SK-N-SH treated with all-trans-retinoic acid at 6 μM for 48 hours (cell line): ENCODE results near the gene PTPRT.

ENCODE experiments used
- ATAC-seq: fragments of 200-7000 bp; cut with Tn5 transposase; 3 replicates; pipeline ENCODE4 v1.9.1; 2020; ENCODE audit warnings: mild to moderate bottlenecking, moderate library complexity
- ARNTL ChIP-seq: fragments of 450-650 bp; formaldehyde crosslinking; IDR thresholded peaks from 2 replicates; pipeline ENCODE4 v1.5.0; 2020; ENCODE audit warnings: low read depth, mild to moderate bottlenecking, moderate library complexity, borderline replicate concordance
- BACH2 ChIP-seq: fragments of 250-450 bp; sonication (Bioruptor Pico); IDR thresholded peaks from 2 replicates; pipeline ENCODE4 v1.9.0; 2021; ENCODE audit warnings: mild to moderate bottlenecking, borderline replicate concordance
- CSDC2 ChIP-seq: fragments of 250-450 bp; sonication (Bioruptor Pico); IDR thresholded peaks from 2 replicates; pipeline ENCODE4 v1.5.0; 2020; ENCODE audit warnings: mild to moderate bottlenecking, moderate library complexity
- ESRRG ChIP-seq: fragments of 250-450 bp; sonication (Bioruptor Pico); IDR thresholded peaks from 2 replicates; pipeline ENCODE4 v1.6.1; 2021; ENCODE audit warnings: mild to moderate bottlenecking
- GLIS3 ChIP-seq: fragments of 250-450 bp; sonication (Bioruptor Pico); IDR thresholded peaks from 2 replicates; pipeline ENCODE4 v1.5.0; 2020; ENCODE audit warnings: mild to moderate bottlenecking, moderate library complexity
- ISL1 ChIP-seq: fragments of 250-450 bp; sonication (Bioruptor Pico); IDR thresholded peaks from 2 replicates; pipeline ENCODE4 v2.1.2; 2022; ENCODE audit warnings: mild to moderate bottlenecking, moderate library complexity
- OSR1 ChIP-seq: fragments of 250-450 bp; sonication (Bioruptor Pico); IDR thresholded peaks from 2 replicates; pipeline ENCODE4 v1.8.0; 2022; ENCODE audit warnings: moderate library complexity, mild to moderate bottlenecking, inconsistent platforms
- PATZ1 ChIP-seq: fragments of 250-450 bp; sonication (Bioruptor Pico); IDR thresholded peaks from 2 replicates; pipeline ENCODE4 v1.8.0; 2020; ENCODE audit warnings: mild to moderate bottlenecking, moderate library complexity, borderline replicate concordance
- PPARA ChIP-seq: fragments of 250-450 bp; sonication (Bioruptor Pico); IDR thresholded peaks from 2 replicates; pipeline ENCODE4 v1.5.0; 2020; ENCODE audit warnings: mild to moderate bottlenecking, borderline replicate concordance
- RARB ChIP-seq: fragments of 250-450 bp; sonication (Bioruptor Pico); IDR thresholded peaks from 2 replicates; pipeline ENCODE4 v1.8.0; 2021; ENCODE audit warnings: mild to moderate bottlenecking, moderate library complexity
- SNAI2 ChIP-seq: fragments of 250-450 bp; sonication (Bioruptor Pico); IDR thresholded peaks from 2 replicates; pipeline ENCODE4 v1.5.0; 2020; ENCODE audit warnings: mild to moderate bottlenecking, moderate library complexity
- TCF4 ChIP-seq: fragments of 250-450 bp; sonication (Bioruptor Pico); IDR thresholded peaks from 2 replicates; pipeline ENCODE4 v1.8.0; 2021; ENCODE audit warnings: mild to moderate bottlenecking, moderate library complexity, borderline replicate concordance
- TOX ChIP-seq: fragments of 250-450 bp; sonication (Bioruptor Pico); IDR thresholded peaks from 2 replicates; pipeline ENCODE4 v1.8.0; 2021; ENCODE audit warnings: mild to moderate bottlenecking, moderate library complexity, borderline replicate concordance
- TSHZ2 ChIP-seq: fragments of 250-450 bp; sonication (Bioruptor Pico); IDR thresholded peaks from 2 replicates; pipeline ENCODE4 v1.5.0; 2020; ENCODE audit warnings: mild to moderate bottlenecking, moderate library complexity
- ZC3H10 ChIP-seq: fragments of 250-450 bp; sonication (Bioruptor Pico); IDR thresholded peaks from 2 replicates; pipeline ENCODE4 v1.5.1; 2021; ENCODE audit warnings: mild to moderate bottlenecking, moderate library complexity
- ZFP3 ChIP-seq: fragments of 250-450 bp; sonication (Bioruptor Pico); IDR thresholded peaks from 2 replicates; pipeline ENCODE4 v1.5.0; 2020; ENCODE audit warnings: mild to moderate bottlenecking, moderate library complexity
- ZFP30 ChIP-seq: fragments of 450-650 bp; formaldehyde crosslinking; IDR thresholded peaks from 2 replicates; pipeline ENCODE4 v1.5.0; 2022; ENCODE audit warnings: mild to moderate bottlenecking, moderate library complexity
- ZNF565 ChIP-seq: fragments of 450-650 bp; formaldehyde crosslinking; conservative IDR thresholded peaks from 2 replicates; pipeline ENCODE4 v1.5.0; 2020; ENCODE audit warnings: low read depth, mild to moderate bottlenecking, moderate library complexity
- ZNF70 ChIP-seq: fragments of 450-650 bp; formaldehyde crosslinking; IDR thresholded peaks from 2 replicates; pipeline ENCODE4 v1.5.0; 2020; ENCODE audit warnings: mild to moderate bottlenecking, moderate library complexity
- ZNF8 ChIP-seq: fragments of 450-650 bp; formaldehyde crosslinking; IDR thresholded peaks from 2 replicates; pipeline ENCODE4 v1.5.0; 2020; ENCODE audit warnings: mild to moderate bottlenecking, moderate library complexity
- TF ChIP-seq, protein P1 (sequence below): fragments of 250-450 bp; sonication (Bioruptor Pico); IDR thresholded peaks from 2 replicates; pipeline ENCODE4 v1.8.0; 2021; ENCODE audit warnings: low read depth, mild to moderate bottlenecking, moderate library complexity, borderline replicate concordance
- TF ChIP-seq, protein P2 (sequence below): fragments of 250-450 bp; sonication (Bioruptor Pico); IDR thresholded peaks from 2 replicates; pipeline ENCODE4 v1.5.1; 2021; ENCODE audit warnings: mild to moderate bottlenecking, moderate library complexity
- TF ChIP-seq, protein P3 (sequence below): fragments of 250-450 bp; sonication (Bioruptor Pico); IDR thresholded peaks from 2 replicates; pipeline ENCODE4 v1.5.1; 2020; ENCODE audit warnings: low read depth, mild to moderate bottlenecking, moderate library complexity

The PTPRT gene

DNA sequence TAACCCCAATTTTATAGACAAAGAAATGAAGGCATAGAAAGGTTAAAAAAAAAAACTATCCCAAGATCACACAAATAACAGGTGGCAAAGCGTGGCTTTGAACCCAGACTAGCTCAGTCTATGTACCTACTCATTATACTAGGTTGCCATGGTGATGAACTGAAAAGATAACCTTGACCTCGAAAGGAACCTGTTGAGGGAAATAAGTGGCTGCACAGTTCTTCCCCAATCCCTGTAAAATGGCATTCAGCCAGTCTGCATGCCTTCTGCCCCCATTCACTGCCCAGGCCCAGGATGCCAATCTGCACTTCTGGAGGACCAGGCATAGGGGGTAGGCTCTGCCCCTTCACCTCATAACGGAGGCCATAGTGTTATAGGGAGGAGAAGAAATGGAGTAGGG is 295.2 kb downstream of the PTPRT start:
- no peak for ATAC-seq
- no peak for TF ChIP-seq ZFP3 (CRISPR knock-in tag)
- no peak for TF ChIP-seq ISL1 (CRISPR knock-in tag)
- no peak for TF ChIP-seq TOX (CRISPR knock-in tag)
- no peak for TF ChIP-seq BACH2 (CRISPR knock-in tag)
- TF ChIP-seq GLIS3 = no peak
- no peak for TF ChIP-seq ZNF8 (CRISPR knock-in tag)
- no peak for TF ChIP-seq TCF4 (CRISPR knock-in tag)
- no peak for TF ChIP-seq ARNTL (CRISPR knock-in tag)
- TF ChIP-seq ZNF70 (CRISPR knock-in tag) = no peak
- no peak for TF ChIP-seq SNAI2
- TF ChIP-seq OSR1 (CRISPR knock-in tag) = no peak
- TF ChIP-seq PPARA (CRISPR knock-in tag) = no peak
- TF ChIP-seq PATZ1 (CRISPR knock-in tag) = no peak
- TF ChIP-seq ZC3H10 (CRISPR knock-in tag) = no peak
- no peak for TF ChIP-seq ZNF565
- TF ChIP-seq CSDC2 (CRISPR knock-in tag) = no peak
- TF ChIP-seq RARB = no peak
- TF ChIP-seq TSHZ2 (CRISPR knock-in tag) = no peak
- no peak for TF ChIP-seq ESRRG (CRISPR knock-in tag)
- TF ChIP-seq, protein P1, sequence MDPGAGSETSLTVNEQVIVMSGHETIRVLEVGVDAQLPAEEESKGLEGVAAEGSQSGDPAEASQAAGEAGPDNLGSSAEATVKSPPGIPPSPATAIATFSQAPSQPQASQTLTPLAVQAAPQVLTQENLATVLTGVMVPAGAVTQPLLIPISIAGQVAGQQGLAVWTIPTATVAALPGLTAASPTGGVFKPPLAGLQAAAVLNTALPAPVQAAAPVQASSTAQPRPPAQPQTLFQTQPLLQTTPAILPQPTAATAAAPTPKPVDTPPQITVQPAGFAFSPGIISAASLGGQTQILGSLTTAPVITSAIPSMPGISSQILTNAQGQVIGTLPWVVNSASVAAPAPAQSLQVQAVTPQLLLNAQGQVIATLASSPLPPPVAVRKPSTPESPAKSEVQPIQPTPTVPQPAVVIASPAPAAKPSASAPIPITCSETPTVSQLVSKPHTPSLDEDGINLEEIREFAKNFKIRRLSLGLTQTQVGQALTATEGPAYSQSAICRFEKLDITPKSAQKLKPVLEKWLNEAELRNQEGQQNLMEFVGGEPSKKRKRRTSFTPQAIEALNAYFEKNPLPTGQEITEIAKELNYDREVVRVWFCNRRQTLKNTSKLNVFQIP (CRISPR knock-in tag) = no peak

DNA sequence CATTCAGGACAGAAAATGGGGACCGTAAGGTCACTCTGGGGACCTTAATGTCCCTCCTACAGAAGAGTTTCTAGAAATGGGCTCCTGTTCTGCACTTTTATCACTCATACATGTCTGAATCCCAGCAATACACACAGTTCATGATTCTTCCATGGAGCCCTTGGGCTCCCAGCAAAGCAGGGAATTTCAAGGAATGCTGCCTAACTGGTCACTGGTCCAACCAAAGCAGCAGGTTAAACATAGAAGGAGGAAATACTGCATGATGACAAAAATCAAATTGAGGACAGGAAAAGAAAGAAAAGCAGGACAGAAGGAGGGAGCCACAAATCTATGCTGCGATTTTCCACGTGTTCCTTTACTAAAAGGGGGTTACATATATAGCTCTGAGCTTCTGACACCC is 300.2 kb downstream of the PTPRT start:
- ATAC-seq = no peak
- TF ChIP-seq ZNF8 (CRISPR knock-in tag) = no peak
- no peak for TF ChIP-seq ZC3H10 (CRISPR knock-in tag)
- no peak for TF ChIP-seq ISL1 (CRISPR knock-in tag)
- TF ChIP-seq PATZ1 (CRISPR knock-in tag) = no peak
- TF ChIP-seq ZFP30 (CRISPR knock-in tag) = no peak
- TF ChIP-seq ESRRG (CRISPR knock-in tag) = no peak
- TF ChIP-seq ZNF565 = no peak
- TF ChIP-seq SNAI2 = no peak
- no peak for TF ChIP-seq RARB
- no peak for TF ChIP-seq ZFP3 (CRISPR knock-in tag)
- TF ChIP-seq, protein P2, sequence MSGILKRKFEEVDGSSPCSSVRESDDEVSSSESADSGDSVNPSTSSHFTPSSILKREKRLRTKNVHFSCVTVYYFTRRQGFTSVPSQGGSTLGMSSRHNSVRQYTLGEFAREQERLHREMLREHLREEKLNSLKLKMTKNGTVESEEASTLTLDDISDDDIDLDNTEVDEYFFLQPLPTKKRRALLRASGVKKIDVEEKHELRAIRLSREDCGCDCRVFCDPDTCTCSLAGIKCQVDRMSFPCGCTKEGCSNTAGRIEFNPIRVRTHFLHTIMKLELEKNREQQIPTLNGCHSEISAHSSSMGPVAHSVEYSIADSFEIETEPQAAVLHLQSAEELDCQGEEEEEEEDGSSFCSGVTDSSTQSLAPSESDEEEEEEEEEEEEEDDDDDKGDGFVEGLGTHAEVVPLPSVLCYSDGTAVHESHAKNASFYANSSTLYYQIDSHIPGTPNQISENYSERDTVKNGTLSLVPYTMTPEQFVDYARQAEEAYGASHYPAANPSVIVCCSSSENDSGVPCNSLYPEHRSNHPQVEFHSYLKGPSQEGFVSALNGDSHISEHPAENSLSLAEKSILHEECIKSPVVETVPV = no peak
- no peak for TF ChIP-seq GLIS3
- TF ChIP-seq OSR1 (CRISPR knock-in tag) = no peak
- no peak for TF ChIP-seq ARNTL (CRISPR knock-in tag)
- TF ChIP-seq, protein P3, sequence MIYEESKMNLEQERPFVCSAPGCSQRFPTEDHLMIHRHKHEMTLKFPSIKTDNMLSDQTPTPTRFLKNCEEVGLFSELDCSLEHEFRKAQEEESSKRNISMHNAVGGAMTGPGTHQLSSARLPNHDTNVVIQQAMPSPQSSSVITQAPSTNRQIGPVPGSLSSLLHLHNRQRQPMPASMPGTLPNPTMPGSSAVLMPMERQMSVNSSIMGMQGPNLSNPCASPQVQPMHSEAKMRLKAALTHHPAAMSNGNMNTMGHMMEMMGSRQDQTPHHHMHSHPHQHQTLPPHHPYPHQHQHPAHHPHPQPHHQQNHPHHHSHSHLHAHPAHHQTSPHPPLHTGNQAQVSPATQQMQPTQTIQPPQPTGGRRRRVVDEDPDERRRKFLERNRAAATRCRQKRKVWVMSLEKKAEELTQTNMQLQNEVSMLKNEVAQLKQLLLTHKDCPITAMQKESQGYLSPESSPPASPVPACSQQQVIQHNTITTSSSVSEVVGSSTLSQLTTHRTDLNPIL (CRISPR knock-in tag) = no peak
- TF ChIP-seq TSHZ2 (CRISPR knock-in tag) = no peak
